SK-N-SH treated with all-trans-retinoic acid at 6 μM for 48 hours (cell line): Measurements from ENCODE around the gene L3MBTL1.

ENCODE experiments used
- ARNTL ChIP-seq: fragments of 450-650 bp; formaldehyde crosslinking; IDR thresholded peaks from 2 replicates; pipeline ENCODE4 v1.5.0; 2020; ENCODE audit warnings: low read depth, mild to moderate bottlenecking, moderate library complexity, borderline replicate concordance
- CSDC2 ChIP-seq: fragments of 250-450 bp; sonication (Bioruptor Pico); IDR thresholded peaks from 2 replicates; pipeline ENCODE4 v1.5.0; 2020; ENCODE audit warnings: mild to moderate bottlenecking, moderate library complexity
- ESRRG ChIP-seq: fragments of 250-450 bp; sonication (Bioruptor Pico); IDR thresholded peaks from 2 replicates; pipeline ENCODE4 v1.6.1; 2021; ENCODE audit warnings: mild to moderate bottlenecking
- GLIS3 ChIP-seq: fragments of 250-450 bp; sonication (Bioruptor Pico); IDR thresholded peaks from 2 replicates; pipeline ENCODE4 v1.5.0; 2020; ENCODE audit warnings: mild to moderate bottlenecking, moderate library complexity
- PATZ1 ChIP-seq: fragments of 250-450 bp; sonication (Bioruptor Pico); IDR thresholded peaks from 2 replicates; pipeline ENCODE4 v1.8.0; 2020; ENCODE audit warnings: mild to moderate bottlenecking, moderate library complexity, borderline replicate concordance
- SNAI2 ChIP-seq: fragments of 250-450 bp; sonication (Bioruptor Pico); IDR thresholded peaks from 2 replicates; pipeline ENCODE4 v1.5.0; 2020; ENCODE audit warnings: mild to moderate bottlenecking, moderate library complexity
- TCF4 ChIP-seq: fragments of 250-450 bp; sonication (Bioruptor Pico); IDR thresholded peaks from 2 replicates; pipeline ENCODE4 v1.8.0; 2021; ENCODE audit warnings: mild to moderate bottlenecking, moderate library complexity, borderline replicate concordance
- TOX ChIP-seq: fragments of 250-450 bp; sonication (Bioruptor Pico); IDR thresholded peaks from 2 replicates; pipeline ENCODE4 v1.8.0; 2021; ENCODE audit warnings: mild to moderate bottlenecking, moderate library complexity, borderline replicate concordance
- ZFP3 ChIP-seq: fragments of 250-450 bp; sonication (Bioruptor Pico); IDR thresholded peaks from 2 replicates; pipeline ENCODE4 v1.5.0; 2020; ENCODE audit warnings: mild to moderate bottlenecking, moderate library complexity
- ZFP30 ChIP-seq: fragments of 450-650 bp; formaldehyde crosslinking; IDR thresholded peaks from 2 replicates; pipeline ENCODE4 v1.5.0; 2022; ENCODE audit warnings: mild to moderate bottlenecking, moderate library complexity
- ZNF70 ChIP-seq: fragments of 450-650 bp; formaldehyde crosslinking; IDR thresholded peaks from 2 replicates; pipeline ENCODE4 v1.5.0; 2020; ENCODE audit warnings: mild to moderate bottlenecking, moderate library complexity
- TF ChIP-seq, protein P1 (sequence below): fragments of 250-450 bp; sonication (Bioruptor Pico); IDR thresholded peaks from 2 replicates; pipeline ENCODE4 v1.5.1; 2020; ENCODE audit warnings: low read depth, mild to moderate bottlenecking, moderate library complexity

- no peak for TF ChIP-seq ARNTL (CRISPR knock-in tag)
- TF ChIP-seq CSDC2 (CRISPR knock-in tag), result no peak
- TF ChIP-seq ZNF70 (CRISPR knock-in tag), result no peak
- no peak for TF ChIP-seq ZFP3
- TF ChIP-seq, protein P1, sequence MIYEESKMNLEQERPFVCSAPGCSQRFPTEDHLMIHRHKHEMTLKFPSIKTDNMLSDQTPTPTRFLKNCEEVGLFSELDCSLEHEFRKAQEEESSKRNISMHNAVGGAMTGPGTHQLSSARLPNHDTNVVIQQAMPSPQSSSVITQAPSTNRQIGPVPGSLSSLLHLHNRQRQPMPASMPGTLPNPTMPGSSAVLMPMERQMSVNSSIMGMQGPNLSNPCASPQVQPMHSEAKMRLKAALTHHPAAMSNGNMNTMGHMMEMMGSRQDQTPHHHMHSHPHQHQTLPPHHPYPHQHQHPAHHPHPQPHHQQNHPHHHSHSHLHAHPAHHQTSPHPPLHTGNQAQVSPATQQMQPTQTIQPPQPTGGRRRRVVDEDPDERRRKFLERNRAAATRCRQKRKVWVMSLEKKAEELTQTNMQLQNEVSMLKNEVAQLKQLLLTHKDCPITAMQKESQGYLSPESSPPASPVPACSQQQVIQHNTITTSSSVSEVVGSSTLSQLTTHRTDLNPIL (CRISPR knock-in tag), result no peak
- no peak for TF ChIP-seq ZFP30 (CRISPR knock-in tag)
- TF ChIP-seq PATZ1, result no peak
- TF ChIP-seq GLIS3, result no peak
- TF ChIP-seq SNAI2 (CRISPR knock-in tag), result no peak
- no peak for TF ChIP-seq TCF4
- TF ChIP-seq TOX (CRISPR knock-in tag), result no peak
- no peak for TF ChIP-seq ESRRG
Observed at GRCh38 chr20:43583133-43583864, 75.8 kb downstream of the L3MBTL1 start.
